ENCODE measurements around the gene ATG4B.

The ATG4B gene

DNA sequence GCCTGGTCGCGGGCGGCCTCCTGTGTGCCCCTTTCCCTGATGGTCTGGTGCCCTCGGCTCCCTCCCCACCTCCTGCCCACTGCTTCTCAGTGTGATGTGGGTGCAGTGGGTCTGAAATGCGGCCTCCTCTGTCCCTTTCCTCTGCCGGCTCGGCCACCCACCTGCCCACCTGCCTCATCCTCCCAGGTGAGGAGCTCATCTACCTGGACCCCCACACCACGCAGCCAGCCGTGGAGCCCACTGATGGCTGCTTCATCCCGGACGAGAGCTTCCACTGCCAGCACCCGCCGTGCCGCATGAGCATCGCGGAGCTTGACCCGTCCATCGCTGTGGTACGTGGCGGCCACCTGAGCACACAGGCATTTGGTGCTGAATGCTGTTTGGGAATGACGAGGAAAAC, 30.9 kb downstream of the ATG4B start:
- DNase-seq: no peak

DNA sequence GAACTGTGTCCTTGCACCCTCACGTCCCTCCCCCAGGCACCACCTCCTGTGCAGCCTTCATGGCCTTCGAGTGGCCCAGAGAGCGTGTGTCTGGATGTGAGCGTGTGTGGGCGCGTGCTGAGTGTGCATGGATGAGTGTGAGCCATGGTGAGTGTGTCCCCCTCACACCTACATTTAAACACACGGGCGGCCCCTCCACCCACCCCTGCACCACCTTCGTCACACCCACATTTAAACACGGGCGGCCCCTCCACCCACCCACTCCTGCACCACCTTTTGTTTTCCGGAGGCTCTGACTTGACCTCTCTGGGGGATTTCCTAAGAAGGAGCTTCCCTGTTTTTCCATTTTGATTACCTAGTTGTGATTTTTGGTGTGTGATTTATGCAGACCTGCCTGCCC, 31.3 kb downstream of the ATG4B start:
- no peak for DNase-seq

DNA sequence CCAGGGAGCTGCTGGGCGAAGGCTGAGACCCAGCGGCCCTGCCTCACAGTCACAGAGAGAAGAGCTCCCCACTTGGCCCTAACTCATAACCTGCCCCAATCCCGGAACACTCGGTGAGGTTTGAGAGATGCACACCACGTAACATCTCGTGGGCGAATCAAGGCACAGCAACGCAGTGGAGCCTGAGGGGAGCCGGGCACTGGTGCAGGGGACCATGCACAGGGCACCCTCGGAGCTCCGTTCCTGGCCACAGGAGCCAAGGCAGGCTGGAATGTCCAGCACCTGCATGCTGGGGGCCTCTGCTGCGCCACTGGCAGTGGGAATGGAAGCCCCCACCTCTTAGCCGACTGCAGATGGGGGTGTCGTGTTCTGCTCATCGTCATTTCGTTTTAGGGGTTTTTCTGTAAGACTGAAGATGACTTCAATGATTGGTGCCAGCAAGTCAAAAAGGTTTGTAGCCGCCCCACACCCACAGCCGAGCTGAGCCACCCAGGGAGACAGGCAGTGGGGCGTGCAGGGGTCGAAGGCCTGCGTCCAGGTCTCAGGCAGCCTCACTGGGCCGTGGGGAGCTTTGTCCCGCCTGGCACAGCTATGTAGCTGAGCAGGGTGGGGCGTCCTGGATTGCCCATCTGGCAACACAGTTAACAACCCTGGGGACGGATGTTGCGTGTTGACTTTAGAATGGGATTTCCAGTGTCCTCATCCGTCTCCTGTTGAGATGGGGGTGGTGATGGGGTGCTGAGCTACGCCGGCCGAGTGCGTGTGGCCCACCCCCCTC, 33.0 kb downstream of the ATG4B start:
- DNase-seq: no peak

GRCh38 chr2:241671457-241672240, 34.2 kb downstream of the ATG4B start:
- no peak for DNase-seq

- no peak for DNase-seq
Observed at GRCh38 chr2:241672243-241673188, 35.0 kb downstream of the ATG4B start.

- no peak for DNase-seq
Observed at GRCh38 chr2:241673189-241673663, 35.7 kb downstream of the ATG4B start.

DNA sequence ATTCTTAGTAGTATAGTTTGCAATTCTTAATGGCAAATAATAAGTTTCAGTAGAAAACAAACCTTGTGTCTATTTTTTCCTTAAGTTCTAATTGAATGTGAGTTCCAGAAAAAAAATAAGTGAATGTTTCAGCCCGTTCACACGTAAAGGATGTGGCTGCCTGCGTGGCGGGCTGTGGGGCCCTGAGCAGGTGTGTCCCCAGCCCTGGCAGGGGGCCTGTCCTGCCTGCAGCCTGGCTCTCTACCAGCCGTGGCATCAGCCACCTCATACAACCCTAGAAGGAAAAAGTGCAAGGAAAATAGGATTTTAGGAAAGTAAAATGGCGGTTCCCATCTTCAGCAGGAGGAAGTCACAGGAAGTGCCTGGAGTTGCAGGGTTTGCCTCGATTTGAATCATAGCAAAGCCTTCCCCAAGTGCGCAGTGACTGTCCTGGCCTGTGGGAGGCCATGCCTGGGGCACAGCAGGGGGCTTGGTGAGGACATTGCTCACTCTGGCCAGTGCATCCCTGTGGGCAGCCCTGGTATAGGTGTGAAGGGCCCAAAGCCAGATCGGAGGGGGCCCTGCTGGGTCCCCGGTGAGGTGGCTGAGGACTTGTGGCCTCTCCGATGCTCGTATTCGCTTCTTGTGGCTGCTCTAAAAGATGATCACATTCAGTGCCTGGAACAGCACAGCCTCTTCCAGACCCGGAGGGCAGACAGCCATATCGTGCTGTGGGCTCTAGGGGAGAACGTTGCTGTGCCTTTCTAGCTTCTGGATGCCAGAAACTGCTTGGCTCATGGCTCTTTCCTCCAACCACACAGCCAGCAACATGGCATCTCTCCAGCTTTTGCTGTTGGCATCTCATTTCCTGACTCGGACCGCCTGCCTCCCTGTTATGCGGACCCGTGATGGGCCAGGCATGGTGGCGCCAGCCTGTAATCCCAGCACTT, 36.6 kb downstream of the ATG4B start:
- no peak for DNase-seq

DNA sequence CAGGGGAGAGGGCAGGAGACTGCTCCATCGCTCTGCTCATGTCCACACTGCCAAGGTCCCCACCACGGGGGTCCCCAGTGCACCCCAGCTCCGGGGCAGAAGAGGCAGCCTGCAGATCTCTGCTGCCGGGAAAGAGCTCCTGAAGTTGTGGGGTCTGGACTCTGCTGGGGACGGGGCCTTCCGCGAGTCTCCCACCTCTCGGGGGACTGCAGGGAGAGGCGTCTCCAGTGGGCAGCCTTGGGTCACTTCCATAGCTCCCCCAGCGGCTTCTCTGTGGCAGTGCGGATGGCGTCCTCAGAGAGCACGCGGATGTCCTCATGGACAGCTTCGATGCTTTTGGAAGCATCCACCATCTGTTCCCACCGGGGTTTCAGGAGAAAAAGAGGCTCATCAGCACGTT, 38.4 kb downstream of the ATG4B start:
- DNase-seq: no peak

DNA sequence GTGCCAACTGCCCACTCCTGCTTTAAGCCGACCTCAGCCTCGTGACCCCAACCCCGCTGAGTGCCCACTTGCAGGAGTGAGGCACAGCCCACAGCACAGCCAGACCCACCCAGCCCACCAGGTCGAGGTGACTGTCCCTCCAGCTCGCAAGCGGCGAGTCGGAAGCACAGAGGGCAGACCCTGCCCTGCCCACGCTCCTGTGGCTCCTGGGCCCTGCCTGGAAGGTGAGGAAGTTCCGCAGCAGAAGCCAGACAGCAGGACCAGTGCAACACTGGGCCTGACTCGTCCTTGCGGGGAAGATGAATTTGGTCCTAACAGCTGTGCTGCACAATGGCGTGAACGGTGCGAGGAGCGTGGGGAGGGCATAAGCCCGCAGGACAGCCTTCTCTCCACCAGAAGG, 39.2 kb downstream of the ATG4B start:
- no peak for DNase-seq

DNA sequence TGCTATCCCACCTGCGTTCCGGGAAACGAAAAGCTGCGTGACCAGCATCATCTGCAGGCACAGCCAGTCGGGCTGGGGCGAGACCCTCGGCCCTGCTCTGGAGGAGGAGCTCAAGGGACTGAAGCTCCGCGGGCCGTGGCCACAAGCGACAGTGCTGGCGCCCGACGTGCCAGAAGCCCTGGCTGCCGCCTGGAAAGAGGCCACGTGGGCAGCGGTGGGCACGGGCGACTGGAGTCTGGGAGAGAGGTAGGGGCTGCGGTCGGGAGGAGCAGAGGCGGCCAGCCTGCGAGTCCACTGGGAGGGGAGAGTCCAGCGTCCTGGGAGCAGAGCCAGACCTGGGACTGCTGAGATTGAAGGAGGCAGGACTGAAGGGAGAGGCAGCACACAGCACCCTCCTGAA, 39.9 kb downstream of the ATG4B start:
- DNase-seq: no peak

- DNase-seq: no peak
Observed at GRCh38 chr2:241678307-241678706, 40.8 kb downstream of the ATG4B start.

DNA sequence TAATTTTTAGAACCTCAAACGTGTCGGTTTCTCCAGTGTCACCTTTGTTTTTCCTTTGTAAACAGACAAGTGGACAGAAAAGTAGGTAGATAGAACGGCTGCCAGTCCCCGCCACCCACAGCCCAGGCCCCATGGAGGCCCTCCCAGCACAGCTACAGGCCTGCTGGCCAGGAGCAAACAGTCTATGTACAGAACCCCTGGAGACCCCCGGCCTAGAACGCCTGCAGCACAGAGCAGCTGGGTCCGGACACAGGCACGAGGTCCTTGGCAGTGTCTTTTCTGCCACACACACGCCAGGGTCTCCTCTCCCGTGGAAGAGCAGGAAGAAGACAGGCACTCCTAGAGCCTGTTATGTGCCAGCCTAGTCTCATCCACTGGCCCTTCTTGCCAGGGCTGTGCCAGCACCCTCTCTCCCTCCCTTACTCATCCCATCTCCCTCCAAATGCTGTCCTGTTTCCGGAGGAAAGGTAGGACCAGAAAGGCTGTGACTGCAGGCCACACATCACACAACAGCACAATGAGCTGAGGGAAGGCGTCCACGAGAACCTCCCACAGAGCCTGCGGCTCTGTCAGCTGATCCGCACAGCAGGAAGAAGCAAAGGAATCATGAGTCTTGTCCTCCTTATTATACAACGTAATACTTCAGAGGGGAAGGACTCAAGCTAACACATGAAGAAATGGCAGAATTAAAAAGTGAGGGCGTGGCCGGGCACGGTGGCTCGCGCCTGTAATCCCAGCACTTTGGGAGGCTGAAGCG, 41.5 kb downstream of the ATG4B start:
- no peak for DNase-seq

GRCh38 chr2:241680044-241680443, 42.6 kb downstream of the ATG4B start:
- no peak for DNase-seq

DNA sequence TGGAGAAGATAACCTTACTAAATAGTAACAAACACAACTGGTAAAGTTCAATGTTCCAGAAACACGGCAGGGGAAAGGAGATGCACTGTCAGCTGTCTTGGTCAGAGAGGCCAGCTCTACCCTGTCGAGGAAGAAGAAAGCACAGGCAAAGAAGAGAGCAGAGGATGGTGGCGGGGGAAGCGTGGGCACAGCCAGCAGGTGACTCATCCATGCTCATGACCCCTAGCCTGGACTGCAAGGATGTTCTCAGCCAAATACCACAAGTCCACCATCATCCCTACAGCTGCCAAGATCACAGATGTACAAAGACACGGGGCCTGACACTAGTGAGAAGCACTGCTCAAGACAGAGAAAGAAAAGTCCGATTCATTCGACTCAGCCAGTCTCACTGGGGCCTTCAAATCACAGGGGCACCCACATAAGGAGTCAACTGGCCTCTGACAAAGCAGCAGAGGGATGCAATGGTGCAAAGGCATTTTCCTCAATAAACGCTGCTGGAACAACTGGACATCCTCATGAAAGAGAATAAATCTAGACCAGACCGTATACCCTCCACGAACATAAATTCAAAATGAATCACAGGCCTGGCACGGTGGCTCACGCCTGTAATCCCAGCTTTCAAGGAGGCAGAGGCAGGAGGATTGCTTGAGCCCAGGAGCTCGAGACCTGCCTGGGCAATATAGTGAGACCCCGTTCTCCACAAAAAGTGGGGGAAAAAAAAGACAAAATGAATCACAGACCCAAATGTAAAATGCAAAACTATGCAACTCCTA, 43.5 kb downstream of the ATG4B start:
- no peak for DNase-seq

DNA sequence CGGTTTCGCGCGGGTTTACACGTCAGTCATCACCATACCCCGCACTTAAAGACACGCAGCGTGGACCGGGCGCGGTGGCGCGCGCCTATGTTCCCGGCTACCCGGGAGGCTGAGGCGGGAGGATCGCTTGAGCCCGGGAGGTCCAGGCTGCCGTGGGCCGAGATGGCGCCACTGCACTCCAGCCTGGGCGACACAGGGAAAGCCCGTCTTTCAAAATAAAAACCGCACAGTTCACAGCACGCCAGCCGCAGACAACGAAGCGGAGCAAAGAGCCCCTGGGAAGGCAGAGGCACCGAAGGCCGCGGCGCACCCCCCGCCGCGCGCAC, 48.8 kb downstream of the ATG4B start:
- no peak for DNase-seq

DNA sequence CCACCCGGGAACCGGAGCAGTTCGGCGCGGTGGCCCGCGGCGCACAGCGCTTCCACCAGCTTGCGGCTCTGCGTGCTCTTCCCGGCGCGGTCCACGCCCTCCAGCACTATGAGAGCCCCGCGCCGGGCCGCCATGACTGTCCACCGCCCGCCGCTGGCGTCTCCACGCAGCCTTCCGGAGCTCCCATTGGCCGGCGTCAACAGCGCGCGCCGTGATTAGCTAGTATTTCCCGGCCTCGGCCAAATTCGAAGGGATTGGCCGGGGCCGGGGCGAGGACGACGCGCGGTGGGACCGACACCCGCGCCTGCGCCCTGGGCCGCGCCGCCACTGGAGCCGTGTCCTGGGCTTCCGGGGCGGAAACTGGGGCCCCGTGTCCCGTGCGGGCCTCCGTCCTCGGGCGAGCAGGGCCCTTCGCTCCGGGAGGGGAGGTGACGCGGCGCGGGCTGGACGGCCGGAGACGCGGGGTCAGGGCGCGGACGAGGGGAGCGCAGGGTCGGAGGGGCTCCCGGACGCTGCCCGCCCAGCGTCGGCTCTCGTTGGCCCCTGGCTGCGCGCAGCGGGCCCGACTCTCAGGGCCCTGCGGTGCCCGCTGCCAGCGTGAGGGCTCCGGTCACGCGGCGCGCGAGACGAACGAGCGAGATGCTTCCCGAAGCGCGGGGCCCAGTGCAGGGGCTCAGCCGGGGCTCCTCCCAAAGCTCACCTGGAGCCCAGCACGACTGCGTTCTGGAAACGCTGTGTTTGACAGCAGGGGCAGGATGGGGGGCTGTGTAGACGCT, 49.3 kb downstream of the ATG4B start, which contains the start of gene DTYMK:
Gene DTYMK, minus strand, starts transcription at position 166 of the 776 bp plus-strand sequence. Its CDS starts 32 bp downstream, at position 134.
- DNase-seq: peak; percentile 96

- no peak for DNase-seq
Observed at GRCh38 chr2:241689306-241689705, 51.8 kb downstream of the ATG4B start.

DNA sequence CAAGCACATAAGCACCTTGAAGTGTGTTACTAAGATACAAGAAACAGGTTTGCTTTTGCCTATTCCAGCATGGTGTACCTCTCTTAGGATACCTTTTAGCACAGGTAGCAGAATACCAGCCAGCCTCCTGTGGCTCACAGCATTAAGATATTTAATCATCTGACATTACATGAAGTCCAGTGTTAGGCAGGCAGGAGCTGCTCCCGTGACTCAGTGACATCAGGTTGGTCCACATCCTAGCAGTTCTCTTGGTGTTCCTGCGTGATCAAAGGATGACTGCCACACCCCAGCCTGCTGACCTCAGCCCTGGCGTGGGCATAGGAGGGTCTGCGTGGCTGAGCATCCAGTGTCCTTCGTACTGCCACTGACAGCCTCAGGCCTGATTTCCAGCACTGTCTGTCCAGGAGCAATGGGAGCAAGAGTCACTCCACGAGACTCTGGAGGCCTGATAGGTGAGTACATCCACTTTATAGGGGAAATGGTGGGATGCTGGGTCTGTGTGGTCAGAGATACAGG, 52.8 kb downstream of the ATG4B start:
- no peak for DNase-seq

- DNase-seq: no peak
Observed at GRCh38 chr2:241692448-241692847, 55.0 kb downstream of the ATG4B start.

Data from NCI-H526 treated with DMSO at 0.1 percent for 48 hours (cell line).